Psoas muscle (tissue), 8 donors: ENCODE data around the gene PAFAH1B1. TPM values are rescaled to one million over a fixed set of nuclear protein-coding genes. Genes with fewer than 3 reads are reported as not detected.

Experiments
- ATAC-seq, 4 donors: fragments of 200-7000 bp; cut with Tn5 transposase; one replicate each; pipeline ENCODE4 v1.9.1; 2020; ENCODE audit warnings: moderate library complexity in 3 of 4, mild to moderate bottlenecking in 2 of 4
- DNase-seq, 2 donors: peaks; one replicate each; pipeline ENCODE4 v3.0.0-alpha.2; 2020
- H3K27ac ChIP-seq: fragments of 200-600 bp; one replicate; pipeline ENCODE4 v1.8.0; 2022
- H3K27me3 ChIP-seq, 3 donors: fragments of 200-600 bp in 1 of 3; one replicate each; pipeline versions ENCODE4 v1.6.1 to v1.8.0; 2013 to 2022; ENCODE audit warnings: low read length in 2 of 3, mild to moderate bottlenecking in 2 of 3, moderate library complexity in 1 of 3; ENCODE audit not compliant: insufficient read depth in 3 of 3
- H3K36me3 ChIP-seq, 2 donors: fragments of 200-600 bp in 1 of 2; one replicate each; pipeline versions ENCODE4 v1.6.1 to v1.8.0; 2013 to 2022; ENCODE audit warnings: low read depth in 1 of 2, mild to moderate bottlenecking in 1 of 2, moderate library complexity in 1 of 2; ENCODE audit not compliant: insufficient read depth in 1 of 2
- H3K4me1 ChIP-seq: fragments of 200-600 bp; one replicate; pipeline ENCODE4 v1.8.0; 2022
- H3K4me3 ChIP-seq: fragments of 200-600 bp; one replicate; pipeline ENCODE4 v1.8.0; 2022; ENCODE audit warnings: mild to moderate bottlenecking
- H3K9me3 ChIP-seq: fragments of 200-600 bp; one replicate; pipeline ENCODE4 v1.8.0; 2022
- WGBS, 3 donors: extraction: QIAGEN DNeasy Blood & Tissue Kit; methylation state at CpG; one replicate each; pipeline versions ENCODE4 v1.1.6 to v1.1.7; 2013; 5-methylcytosine and 5-hydroxymethylcytosine counted together
- intact Hi-C, 2 donors: fragments of 100-400 bp; cut with DNase I; formaldehyde crosslinking; loops; one replicate each; pipeline versions ENCODE4 v1.11.0 to v1.14.2; 2022
- polyA plus RNA-seq, 3 donors: library from polyadenylated mRNA; stranded (reverse); fragments of 200-250 nt; gene quantifications; one replicate each; pipeline ENCODE4 v1.2.3, GENCODE V29; 2013
- total RNA-seq, 4 donors: library from RNA; stranded (reverse); fragmentation: NEBNext Ultra II Directional in 2 of 4; extraction: Animal tissue kit (Norgen Biotek cat#: 25700) in 2 of 4; gene quantifications; one replicate each; pipeline versions ENCODE4 v1.2.1 to v1.2.4, GENCODE V29; 2021 to 2023
- TF ChIP-seq, protein P1 (sequence below): fragments of 200-600 bp; IDR thresholded peaks from one replicate; pipeline ENCODE4 v1.8.0; 2022; ENCODE audit warnings: antibody characterized with exemption
- donor health status: healthy with polysubstance abuse.
- donor health status: DM: no; HTN: no; CAD: no; lungs with moderate emphysema.
- donor health status: Bipolar disorder and iron deficiency.
- donor health status: healthy.
- donor health status: DM: yes; HTN: yes; CAD: no.
- donor health status: DM: no; HTN: no; CAD: no.
- donor health status: DM: no; HTN: no; CAD: no.
- donor health status: DM: yes; HTN: yes; CAD: no.

The PAFAH1B1 gene
- total and polyA plus RNA-seq, 7 donors: 43.8 to 168 (median 141) TPM

DNA sequence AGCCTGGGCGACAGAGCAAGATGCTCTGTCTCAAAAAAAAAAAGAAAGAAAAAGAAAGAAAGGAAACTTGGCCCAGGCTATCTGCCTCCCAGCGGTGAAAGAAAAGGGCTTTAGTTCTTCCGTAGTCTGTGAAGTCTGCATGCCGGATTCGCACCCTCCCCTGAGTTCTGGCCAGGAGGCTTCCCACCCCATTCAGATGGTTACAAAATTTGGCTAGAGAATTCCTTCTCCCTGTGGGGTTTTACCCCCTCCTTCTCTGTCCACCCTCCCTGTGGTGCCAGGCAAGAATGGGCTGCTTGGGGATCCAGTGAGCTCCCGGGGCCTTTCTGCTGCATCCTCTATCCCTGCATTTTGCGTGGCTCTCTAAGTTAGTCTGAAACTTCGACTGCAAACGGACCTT, 37.8 kb downstream of the PAFAH1B1 start:
- Histone ChIP-seq H3K27me3 (no peaks in the 10 kb centered on the region), H3K9me3 (peaks cover 13% of the 10 kb centered on the region), H3K4me1 (peaks cover 58% of the 10 kb centered on the region), H3K36me3 (no peaks in the 10 kb centered on the region), H3K27ac (peak overlapping the region; percentile 88), H3K4me3 (peak overlapping the region; percentile 10)
- TF ChIP-seq, protein P1, sequence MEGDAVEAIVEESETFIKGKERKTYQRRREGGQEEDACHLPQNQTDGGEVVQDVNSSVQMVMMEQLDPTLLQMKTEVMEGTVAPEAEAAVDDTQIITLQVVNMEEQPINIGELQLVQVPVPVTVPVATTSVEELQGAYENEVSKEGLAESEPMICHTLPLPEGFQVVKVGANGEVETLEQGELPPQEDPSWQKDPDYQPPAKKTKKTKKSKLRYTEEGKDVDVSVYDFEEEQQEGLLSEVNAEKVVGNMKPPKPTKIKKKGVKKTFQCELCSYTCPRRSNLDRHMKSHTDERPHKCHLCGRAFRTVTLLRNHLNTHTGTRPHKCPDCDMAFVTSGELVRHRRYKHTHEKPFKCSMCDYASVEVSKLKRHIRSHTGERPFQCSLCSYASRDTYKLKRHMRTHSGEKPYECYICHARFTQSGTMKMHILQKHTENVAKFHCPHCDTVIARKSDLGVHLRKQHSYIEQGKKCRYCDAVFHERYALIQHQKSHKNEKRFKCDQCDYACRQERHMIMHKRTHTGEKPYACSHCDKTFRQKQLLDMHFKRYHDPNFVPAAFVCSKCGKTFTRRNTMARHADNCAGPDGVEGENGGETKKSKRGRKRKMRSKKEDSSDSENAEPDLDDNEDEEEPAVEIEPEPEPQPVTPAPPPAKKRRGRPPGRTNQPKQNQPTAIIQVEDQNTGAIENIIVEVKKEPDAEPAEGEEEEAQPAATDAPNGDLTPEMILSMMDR: no peak
- ATAC-seq (no peak), DNase-seq (no peak)
- intact Hi-C loops: loop anchor here (5.0 kb wide), 1 partner anchor 34 kb away; no protein-coding TSS in a partner anchor
- WGBS, 3 donors: 57 to 70% (median 58%) methylated on average over 9 of the region's 9 CpGs

DNA sequence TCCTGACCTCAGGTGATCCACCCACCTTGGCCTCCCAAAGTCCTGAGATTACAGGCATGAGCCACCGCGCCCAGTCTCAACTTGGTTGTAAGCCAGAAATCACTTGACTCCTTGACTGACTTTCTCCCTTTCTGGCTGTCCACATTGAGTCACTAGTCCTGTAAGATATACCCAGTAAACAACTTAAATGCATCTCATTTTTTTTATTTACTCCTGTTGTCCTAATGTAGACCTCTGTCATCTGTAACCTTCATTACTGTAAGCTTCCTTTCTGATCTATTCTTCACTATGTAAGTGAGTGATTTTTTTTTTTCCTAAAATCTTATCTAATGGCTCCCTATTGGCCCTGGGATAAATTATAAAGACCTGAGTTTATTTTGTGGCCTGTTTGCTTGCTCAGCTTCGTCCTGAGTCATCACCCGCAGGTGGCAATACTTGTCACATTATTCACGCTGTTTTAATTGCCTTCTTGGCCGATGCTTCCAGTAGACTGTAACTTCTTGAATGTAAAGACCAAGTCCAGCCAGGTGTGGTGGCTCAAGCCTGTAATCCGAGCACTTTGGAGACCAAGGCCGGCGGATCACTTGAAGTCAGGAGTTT, 41.0 kb downstream of the PAFAH1B1 start:
- Histone ChIP-seq H3K4me1 (peaks cover 60% of the 10 kb centered on the region), H3K27me3 (no peaks in the 10 kb centered on the region), H3K4me3 (no peak overlapping the region), H3K36me3 (peaks cover 0 to 16% of the 10 kb centered on the region in 2 donors), H3K9me3 (no peaks in the 10 kb centered on the region), H3K27ac (peak overlapping the region; percentile 88)
- DNase-seq (peak in 1 of 2 donors; percentile 67), ATAC-seq (peak; percentile 76 to 93 (median 90))
- TF ChIP-seq, protein P1: no peak
- WGBS, 3 donors: 23 to 44% (median 26%) methylated on average over 9 of the region's 9 CpGs
- intact Hi-C loops: loop anchor here (5.0 kb wide), 1 partner anchor 37 kb away; no protein-coding TSS in a partner anchor

DNA sequence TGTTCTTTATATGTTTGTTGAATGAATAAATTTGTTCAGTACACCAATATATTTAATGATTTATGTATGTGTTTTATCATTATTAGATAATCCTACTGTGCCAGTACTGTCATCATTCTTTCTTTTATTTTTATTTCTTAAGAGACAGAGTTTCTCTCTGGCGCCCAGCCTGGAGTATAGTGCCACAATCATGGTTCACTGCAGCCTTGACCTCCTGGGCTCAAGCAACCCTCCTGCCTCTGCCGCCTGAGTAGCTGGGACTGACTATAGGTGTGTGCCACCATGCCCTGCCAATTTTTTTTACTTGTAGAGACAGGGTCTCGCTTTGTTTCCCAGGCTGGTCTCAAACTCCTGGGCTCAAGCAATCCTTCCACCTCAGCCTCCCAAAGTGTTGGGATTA, 41.8 kb downstream of the PAFAH1B1 start:
- TF ChIP-seq, protein P1: no peak
- 82 to 91% (median 83%) methylated on average over 3 of the region's 3 CpGs for WGBS, 3 donors
- Histone ChIP-seq H3K9me3 (no peaks in the 10 kb centered on the region), H3K27ac (peak overlapping the region; percentile 88), H3K4me3 (no peak overlapping the region), H3K27me3 (no peaks in the 10 kb centered on the region), H3K36me3 (peaks cover 0 to 23% of the 10 kb centered on the region in 2 donors), H3K4me1 (peaks cover 59% of the 10 kb centered on the region)
- ATAC-seq (peak in 1 of 4 donors; percentile 23), DNase-seq (no peak)
- intact Hi-C loops: no loop called here

DNA sequence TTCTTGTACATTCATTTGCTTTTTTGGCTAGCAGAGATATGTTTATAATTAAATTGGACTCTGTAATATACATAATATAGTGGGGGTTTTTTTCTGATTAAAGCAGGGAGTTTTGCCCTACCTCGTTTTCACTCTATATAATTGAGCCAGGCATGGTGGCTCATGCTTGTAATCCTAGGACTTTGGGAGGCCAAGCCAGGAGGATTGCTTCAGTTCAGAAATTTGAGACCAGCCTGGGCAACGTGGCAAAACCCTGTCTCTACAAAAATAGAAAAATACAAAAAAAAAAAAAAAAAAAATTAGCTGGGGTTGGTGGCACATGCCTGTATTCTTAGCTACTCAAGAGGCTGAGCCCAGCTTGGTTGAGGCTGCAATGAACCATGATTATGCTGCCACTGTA, 42.2 kb downstream of the PAFAH1B1 start:
- WGBS, 3 donors: 17 to 37% (median 25%) methylated on average over 2 of the region's 2 CpGs
- intact Hi-C loops: no loop called here
- ATAC-seq (peak; percentile 45 to 71 (median 54)), DNase-seq (no peak)
- Histone ChIP-seq H3K4me3 (no peak overlapping the region), H3K4me1 (peaks cover 54% of the 10 kb centered on the region), H3K27me3 (no peaks in the 10 kb centered on the region), H3K27ac (peak overlapping the region; percentile 88), H3K9me3 (no peaks in the 10 kb centered on the region), H3K36me3 (peaks cover 0 to 28% of the 10 kb centered on the region in 2 donors)
- TF ChIP-seq, protein P1: no peak
